SJSA1 (cell line): ENCODE measurements around the gene RAP1GAP2. TPM values are rescaled to one million over a fixed set of nuclear protein-coding genes. Genes with fewer than 3 reads are reported as not detected.

Source experiments
- DNase-seq, 2 experiments: peaks; one replicate each; pipeline ENCODE4 v3.0.0-alpha.2; 2015 to 2020; ENCODE audit warnings: low spot score in 2 of 2, low read depth in 1 of 2
- H3K27ac ChIP-seq: fragments of 250-450 bp; sonication (Bioruptor Pico); 2 replicates; pipeline ENCODE4 v1.5.1; 2020; ENCODE audit warnings: mild to moderate bottlenecking, moderate library complexity
- H3K27me3 ChIP-seq: fragments of 250-450 bp; sonication (Bioruptor Pico); replicated peaks from 2 replicates; pipeline ENCODE4 v1.5.1; 2020; ENCODE audit warnings: mild to moderate bottlenecking, moderate library complexity
- H3K36me3 ChIP-seq: fragments of 250-450 bp; sonication (Bioruptor Pico); 2 replicates; pipeline ENCODE4 v1.5.1; 2020; ENCODE audit warnings: mild to moderate bottlenecking
- H3K4me1 ChIP-seq: fragments of 250-450 bp; sonication (Bioruptor Pico); replicated peaks from 2 replicates; pipeline ENCODE4 v1.6.1; 2021; ENCODE audit warnings: mild to moderate bottlenecking
- H3K4me3 ChIP-seq: fragments of 250-450 bp; sonication (Bioruptor Pico); 2 replicates; pipeline ENCODE4 v1.5.1; 2020; ENCODE audit warnings: mild to moderate bottlenecking
- H3K9me3 ChIP-seq: fragments of 250-450 bp; sonication (Bioruptor Pico); replicated peaks from 2 replicates; pipeline ENCODE4 v1.5.1; 2020; ENCODE audit warnings: mild to moderate bottlenecking
- total RNA-seq: library from RNA; depleted of rRNA; stranded (reverse); fragments of >200 nt; shearing (Covaris generic); gene quantifications from 2 replicates; pipeline ENCODE4 v1.2.3, GENCODE V29; 2014; rRNA removed

RAP1GAP2 gene
- total RNA-seq = 2.2 and 2.9 TPM in 2 replicates

DNA sequence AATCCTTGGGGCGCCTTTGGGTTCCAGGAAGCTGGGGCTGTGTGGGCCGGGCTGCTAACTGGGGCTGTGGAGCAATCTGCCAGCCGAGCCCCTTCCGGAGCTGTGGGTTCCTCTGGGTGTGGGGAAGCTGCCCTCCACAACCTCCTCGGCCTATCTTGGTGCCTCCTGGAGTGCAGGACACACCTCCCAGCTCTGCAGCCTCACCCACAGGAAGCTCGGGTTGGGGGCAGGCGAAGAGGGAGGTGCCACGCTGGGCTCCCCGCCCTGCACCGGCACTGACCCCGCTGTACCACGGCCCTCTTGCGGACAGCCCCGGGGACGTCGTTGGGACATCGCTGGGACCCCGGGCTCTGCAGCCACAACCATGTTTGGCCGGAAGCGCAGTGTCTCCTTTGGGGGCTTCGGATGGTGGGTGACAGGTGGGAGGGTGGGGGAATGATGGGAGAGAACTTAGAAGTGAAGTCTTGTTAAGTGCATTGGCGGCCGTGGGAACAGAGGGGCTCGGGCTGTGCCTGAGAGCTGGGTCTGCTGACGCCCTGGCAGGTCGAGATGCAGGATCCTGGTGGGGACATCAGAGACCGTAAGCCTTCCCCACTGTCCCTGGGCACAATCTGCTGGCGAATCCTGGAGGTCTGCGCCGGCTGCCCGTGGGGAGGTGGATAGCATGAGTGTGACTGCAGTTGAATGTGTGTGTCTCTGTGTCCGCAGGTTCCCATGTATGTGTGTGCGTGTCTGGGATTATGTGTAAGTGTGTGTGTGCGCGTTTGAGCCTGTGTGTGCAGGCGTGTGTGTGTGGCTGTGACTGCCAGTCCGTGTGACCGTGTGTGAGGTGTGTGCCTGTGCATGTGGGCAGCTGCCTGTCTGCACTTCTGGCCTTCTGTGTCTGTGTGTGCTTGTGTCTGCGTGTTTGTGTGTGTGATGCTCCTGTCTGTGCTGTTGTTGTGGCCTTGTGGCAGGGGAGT is at the start of gene RAP1GAP2:
Gene RAP1GAP2 (plus strand): TSS at position 275 of the 962 bp plus-strand sequence. CDS start 90 bp downstream, at position 365.
- no peaks in the 10 kb centered on the region for H3K36me3 ChIP-seq
- DNase-seq = no peak
- H3K4me1 ChIP-seq = no peaks in the 10 kb centered on the region
- no peak within 1 kb of the TSS for H3K27ac ChIP-seq
- H3K4me3 ChIP-seq = no peak within 1 kb of the TSS
- peaks cover 19% of the 10 kb centered on the region for H3K27me3 ChIP-seq
- H3K9me3 ChIP-seq = no peaks in the 10 kb centered on the region

DNA sequence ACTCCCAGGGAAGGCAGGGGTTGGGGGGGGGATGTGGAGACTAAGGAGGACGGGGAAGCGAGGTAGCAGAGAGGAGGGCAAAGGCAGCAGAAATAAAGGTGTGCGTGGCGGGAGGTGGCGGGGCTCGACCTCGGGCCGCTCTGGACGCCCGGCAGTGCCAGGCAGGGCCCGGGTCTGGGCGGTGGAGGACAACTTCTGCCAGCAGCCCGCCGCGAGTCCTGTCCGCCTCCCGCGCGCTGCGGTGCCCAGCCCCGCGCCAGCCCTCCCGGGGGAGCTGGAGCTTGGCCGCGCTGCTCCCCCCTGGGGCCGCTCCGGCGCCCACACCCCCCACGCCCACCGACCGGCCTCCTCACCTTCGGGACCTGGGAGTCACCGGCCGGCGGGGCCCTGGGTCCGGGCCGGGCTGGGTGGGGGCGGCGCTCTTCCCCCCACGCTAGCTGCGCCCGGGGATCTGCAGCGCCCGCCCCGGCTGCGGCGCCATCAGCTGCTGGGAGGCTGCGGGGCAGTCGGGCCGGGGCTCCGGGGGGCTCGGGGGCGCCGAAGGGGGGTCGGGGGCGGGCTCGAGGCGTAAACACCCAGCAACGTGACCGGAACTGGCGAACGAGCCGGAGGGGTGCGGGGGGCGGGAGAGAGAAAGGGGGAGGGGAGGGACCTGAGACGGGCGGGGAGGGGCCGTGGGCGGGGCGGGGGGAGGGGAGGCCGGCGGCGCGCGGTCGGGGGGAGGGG is 47.0 kb upstream of the RAP1GAP2 start, which contains the start of gene CCDC92B:
Gene CCDC92B (minus strand): TSS at position 595 of the 726 bp plus-strand sequence. CDS start 14,507 bp downstream, outside the sequence.
- H3K4me3 ChIP-seq = no peak within 1 kb of the TSS
- H3K27ac ChIP-seq = no peak within 1 kb of the TSS
- peaks cover 45% of the 10 kb centered on the region for H3K27me3 ChIP-seq
- H3K9me3 ChIP-seq = no peaks in the 10 kb centered on the region
- DNase-seq = no peak
- no peaks in the 10 kb centered on the region; the same call in 1 of the 2 replicates for H3K4me1 ChIP-seq
- H3K36me3 ChIP-seq = no peaks in the 10 kb centered on the region

DNA sequence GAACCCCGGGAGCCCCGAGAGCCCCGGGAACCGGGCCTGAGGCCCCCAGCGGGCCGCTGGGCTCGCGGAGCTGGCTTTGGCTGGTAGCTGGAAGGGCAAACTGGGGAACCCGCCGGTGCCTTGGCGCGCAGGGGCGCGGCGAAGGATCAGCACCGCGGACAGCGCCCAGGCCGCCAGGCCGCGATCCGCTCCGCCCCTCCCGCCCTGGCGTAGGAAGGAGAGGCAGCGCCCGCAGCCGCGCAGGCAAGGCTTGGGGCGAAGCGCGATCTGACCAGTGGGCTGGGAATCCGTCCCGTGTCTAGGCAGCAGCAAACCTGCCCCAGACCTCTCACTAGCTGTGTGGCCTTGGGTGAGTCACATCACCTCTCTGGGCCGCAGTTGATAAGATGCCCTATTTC is 46.5 kb upstream of the RAP1GAP2 start:
- Histone ChIP-seq H3K4me3 (no peak overlapping the region), H3K36me3 (no peaks in the 10 kb centered on the region), H3K9me3 (no peaks in the 10 kb centered on the region), H3K27me3 (peaks cover 42% of the 10 kb centered on the region), H3K4me1 (no peaks in the 10 kb centered on the region; the same call in 1 of the 2 replicates), H3K27ac (no peak overlapping the region)
- DNase-seq = peak; percentile 60 to 66

DNA sequence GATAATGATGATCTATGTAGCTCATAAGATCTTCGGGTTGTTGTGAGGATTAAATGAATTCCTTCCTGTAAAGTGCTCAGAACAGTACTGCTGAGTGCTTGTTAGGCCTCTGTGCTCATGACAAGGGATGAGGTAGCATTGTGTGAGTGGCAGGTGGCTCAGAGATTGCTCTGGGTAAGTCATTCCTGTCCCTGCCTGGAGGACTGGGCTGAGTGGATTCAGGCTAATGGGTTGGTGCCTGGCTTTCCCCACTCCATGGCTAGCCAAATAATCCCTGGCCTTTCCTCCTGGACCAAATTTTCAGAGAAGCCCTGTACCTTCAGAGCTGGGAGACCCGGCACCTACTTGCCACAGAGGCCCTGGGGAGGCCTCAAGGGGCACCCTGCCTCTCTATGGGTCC is 45.5 kb upstream of the RAP1GAP2 start:
- H3K27ac ChIP-seq = no peak overlapping the region
- H3K4me3 ChIP-seq = no peak overlapping the region
- peaks cover 42% of the 10 kb centered on the region for H3K27me3 ChIP-seq
- no peaks in the 10 kb centered on the region; the same call in 1 of the 2 replicates for H3K4me1 ChIP-seq
- no peaks in the 10 kb centered on the region for H3K36me3 ChIP-seq
- no peaks in the 10 kb centered on the region for H3K9me3 ChIP-seq
- no peak for DNase-seq

DNA sequence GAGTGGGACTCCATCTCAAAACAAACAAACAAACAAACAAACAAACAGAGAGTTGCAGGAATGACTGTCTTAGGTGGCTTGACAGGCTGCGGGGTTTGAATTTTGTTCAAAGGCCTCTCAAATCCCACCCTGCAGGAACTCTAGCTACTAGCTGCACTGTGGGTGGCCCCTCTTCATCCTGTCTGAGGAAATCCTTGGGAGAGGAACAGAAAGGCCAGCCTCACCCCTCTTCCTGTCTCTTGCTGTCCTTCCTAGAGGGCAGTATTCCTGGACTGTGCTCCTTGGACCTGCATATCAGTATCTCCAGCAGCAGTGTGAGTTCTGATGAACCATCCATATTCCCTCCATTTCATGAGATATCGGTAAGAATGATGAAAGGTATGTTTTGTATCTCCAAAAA is 44.7 kb upstream of the RAP1GAP2 start:
- no peak overlapping the region for H3K4me3 ChIP-seq
- H3K27ac ChIP-seq = no peak overlapping the region
- H3K27me3 ChIP-seq = peaks cover 44% of the 10 kb centered on the region
- no peak for DNase-seq
- no peaks in the 10 kb centered on the region; the same call in 1 of the 2 replicates for H3K4me1 ChIP-seq
- no peaks in the 10 kb centered on the region for H3K36me3 ChIP-seq
- H3K9me3 ChIP-seq = no peaks in the 10 kb centered on the region

DNA sequence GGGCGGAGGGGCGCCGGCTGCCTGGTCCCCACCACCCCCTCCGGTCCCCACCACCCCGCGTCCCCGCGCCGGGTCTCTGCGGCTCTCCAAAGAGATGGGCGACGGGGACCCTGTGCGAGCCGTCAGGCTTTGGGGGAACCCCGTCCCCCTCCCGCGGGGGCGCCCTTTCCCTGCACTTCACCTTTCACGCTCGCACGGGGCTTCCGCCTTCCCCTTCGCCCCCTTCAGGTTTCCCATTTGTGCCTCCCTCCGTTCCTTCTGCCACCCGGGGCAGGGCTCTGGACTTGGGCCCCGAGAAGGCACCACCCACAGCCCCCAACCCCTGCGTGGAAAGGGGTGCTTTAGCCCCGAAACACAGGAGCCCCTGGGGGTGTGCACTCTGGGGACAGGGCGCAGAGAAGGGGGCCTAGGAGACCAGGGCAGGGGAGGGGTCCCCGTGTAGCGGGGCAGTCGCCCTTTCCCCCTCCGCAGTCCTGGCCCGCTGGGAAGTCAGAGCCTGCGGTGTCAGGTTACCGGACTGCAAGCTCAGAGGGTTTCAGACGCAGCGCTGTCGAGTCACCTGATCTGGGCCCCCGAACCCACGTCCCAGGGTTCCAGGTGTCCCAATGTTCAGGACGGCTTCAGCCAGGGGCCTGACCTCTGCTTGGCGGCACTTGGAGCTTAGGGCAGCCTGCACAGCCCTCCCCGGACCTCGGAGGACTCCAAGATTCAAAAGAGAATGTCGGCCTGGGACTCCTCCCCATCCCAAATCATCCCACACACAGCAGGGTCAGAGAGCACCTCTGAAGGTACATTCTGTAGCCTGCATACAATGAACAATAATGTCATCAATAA is 40.1 kb upstream of the RAP1GAP2 start:
- Histone ChIP-seq H3K36me3 (no peaks in the 10 kb centered on the region), H3K27me3 (peaks cover 26% of the 10 kb centered on the region), H3K4me1 (no peaks in the 10 kb centered on the region), H3K27ac (no peak overlapping the region), H3K9me3 (no peaks in the 10 kb centered on the region), H3K4me3 (no peak overlapping the region)
- DNase-seq = no peak

DNA sequence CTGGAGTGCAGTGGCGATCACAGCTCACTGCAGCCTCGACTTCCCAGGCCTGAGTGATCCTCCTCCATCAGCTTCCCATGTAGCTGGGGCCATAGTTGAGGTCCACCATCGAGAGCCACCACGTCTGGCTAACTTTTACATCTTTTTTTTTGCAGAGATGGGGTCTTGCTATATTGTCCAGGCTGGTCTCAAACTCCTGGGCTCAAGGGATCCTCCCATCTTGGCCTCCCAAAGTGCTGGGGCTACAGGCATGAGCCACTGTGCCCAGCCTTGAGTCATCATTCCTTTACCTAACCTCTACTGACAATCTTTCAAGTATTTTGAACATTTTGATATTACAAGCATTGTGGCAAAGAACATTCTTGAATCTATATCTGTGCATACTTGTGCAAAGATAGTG is 37.4 kb upstream of the RAP1GAP2 start:
- no peak overlapping the region for H3K4me3 ChIP-seq
- peaks cover 31% of the 10 kb centered on the region for H3K27me3 ChIP-seq
- H3K27ac ChIP-seq = no peak overlapping the region
- no peaks in the 10 kb centered on the region for H3K36me3 ChIP-seq
- H3K4me1 ChIP-seq = no peaks in the 10 kb centered on the region
- no peak for DNase-seq
- no peaks in the 10 kb centered on the region for H3K9me3 ChIP-seq

DNA sequence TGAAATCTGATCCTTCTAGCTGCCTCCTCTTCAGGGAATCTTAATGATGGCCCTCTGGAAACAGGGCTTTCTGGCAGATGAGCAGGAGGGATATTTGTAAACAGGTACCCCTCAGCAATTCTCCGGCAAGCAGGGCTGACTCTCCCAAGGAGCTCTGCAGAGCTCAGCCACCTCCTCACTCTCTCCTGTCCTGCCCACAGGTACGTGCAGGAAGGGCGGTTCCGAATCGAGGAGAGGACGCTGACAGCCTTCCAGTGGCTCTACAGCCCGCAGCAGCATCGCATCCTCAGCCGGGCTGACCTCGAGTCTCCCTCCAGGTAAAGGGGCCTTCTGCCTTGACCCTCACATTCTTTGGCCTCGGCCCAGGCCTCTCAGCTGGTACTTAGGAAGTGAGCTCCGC is 26.1 kb upstream of the RAP1GAP2 start:
- Histone ChIP-seq H3K27me3 (peaks cover 21% of the 10 kb centered on the region), H3K9me3 (no peaks in the 10 kb centered on the region), H3K27ac (no peak overlapping the region), H3K36me3 (no peaks in the 10 kb centered on the region), H3K4me1 (no peaks in the 10 kb centered on the region), H3K4me3 (no peak overlapping the region)
- no peak for DNase-seq

DNA sequence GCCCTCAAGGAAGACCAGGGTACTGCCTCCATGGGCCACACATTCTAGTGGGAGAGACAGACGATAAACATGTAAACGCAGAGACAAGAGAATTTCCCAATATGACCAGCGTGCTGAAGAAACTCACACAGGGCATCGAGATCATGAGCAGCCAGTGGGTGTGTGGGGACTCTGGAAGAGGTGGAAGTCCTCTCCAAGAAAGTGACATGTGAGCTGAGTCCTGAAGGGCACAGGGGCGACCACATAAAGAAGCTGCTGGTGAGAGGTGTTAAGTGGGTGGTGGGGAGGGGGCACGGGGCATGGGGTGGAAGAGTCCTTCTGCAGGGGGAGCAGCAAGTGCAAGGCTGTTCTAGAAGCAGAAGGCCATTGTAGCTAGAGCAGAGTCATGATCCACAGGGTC is 21.0 kb upstream of the RAP1GAP2 start:
- no peak for DNase-seq
- H3K4me3 ChIP-seq = no peak overlapping the region

DNA sequence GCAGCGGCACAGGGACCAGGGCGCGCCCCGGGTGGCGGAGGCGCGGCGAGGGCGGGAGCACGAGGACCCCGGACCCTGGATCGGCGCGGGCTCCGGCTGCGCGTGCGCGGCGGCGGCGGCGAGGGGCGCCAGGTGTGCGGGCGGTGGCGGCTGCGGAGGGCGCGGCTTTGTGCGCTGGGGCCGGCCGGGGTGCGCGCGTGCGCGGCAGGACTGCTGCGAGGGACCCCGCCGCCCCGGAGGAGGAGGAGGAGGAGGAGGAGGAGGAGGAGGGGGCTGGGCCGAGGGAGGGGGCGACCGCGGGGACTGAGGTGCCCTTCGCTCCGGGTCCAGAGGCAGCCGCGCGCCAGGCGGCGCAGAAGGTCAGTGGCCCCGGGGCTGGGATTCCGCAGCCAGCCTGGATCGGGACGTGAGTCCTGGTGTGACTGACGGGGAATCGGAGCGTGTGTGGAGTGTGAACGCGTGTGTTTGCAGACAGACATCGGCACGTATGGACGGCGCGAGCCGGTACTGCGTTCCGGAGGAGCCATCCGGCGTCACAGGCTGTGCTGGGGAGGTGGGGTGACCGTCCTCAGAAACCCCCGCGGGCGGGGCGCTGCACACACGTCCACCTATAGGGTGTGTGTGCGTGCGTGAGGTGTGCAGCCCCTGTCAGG is 19.5 kb upstream of the RAP1GAP2 start:
- no peak overlapping the region for H3K4me3 ChIP-seq
- no peaks in the 10 kb centered on the region for H3K9me3 ChIP-seq
- no peak overlapping the region for H3K27ac ChIP-seq
- no peaks in the 10 kb centered on the region for H3K4me1 ChIP-seq
- H3K36me3 ChIP-seq = no peaks in the 10 kb centered on the region
- peaks cover 29% of the 10 kb centered on the region for H3K27me3 ChIP-seq
- DNase-seq = no peak

More for the DNA sequence above, 21.0 kb upstream of the RAP1GAP2 start:
- peaks cover 33% of the 10 kb centered on the region for H3K27me3 ChIP-seq
- H3K36me3 ChIP-seq = no peaks in the 10 kb centered on the region
- H3K27ac ChIP-seq = no peak overlapping the region
- H3K9me3 ChIP-seq = no peaks in the 10 kb centered on the region
- no peaks in the 10 kb centered on the region for H3K4me1 ChIP-seq

DNA sequence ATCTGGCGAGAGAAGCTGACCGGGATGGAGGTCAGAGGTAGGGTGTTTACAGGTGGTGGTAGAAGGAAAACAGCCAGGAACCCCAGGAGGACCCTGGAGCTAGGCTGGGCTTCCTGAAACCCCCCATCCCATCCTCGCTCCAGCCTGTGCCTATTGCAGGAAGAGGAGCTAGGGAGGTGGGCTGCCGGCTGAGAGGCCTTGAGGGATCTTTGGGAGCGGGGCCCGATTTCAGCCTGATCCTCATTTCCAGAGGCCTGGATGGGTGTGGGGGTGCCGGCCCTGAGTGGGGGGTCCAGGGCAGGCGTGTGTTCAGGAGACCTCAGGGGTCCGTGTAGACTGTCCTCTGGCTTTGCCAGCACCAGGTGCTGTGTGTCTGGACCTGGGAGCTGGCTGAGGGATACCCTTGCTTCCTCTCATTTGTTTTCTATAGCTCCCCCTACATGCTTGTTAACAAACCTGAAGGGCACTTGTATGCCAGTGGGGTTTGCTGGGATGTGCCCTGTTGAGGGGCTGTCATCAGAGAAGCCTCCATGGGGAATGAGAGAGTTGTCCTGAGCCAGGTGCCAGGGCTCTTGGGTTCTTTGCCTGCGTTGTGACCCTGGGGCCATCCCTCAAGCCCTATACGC is 18.9 kb upstream of the RAP1GAP2 start:
- no peaks in the 10 kb centered on the region for H3K9me3 ChIP-seq
- H3K27ac ChIP-seq = no peak overlapping the region
- H3K27me3 ChIP-seq = peaks cover 26% of the 10 kb centered on the region
- H3K36me3 ChIP-seq = no peaks in the 10 kb centered on the region
- H3K4me3 ChIP-seq = no peak overlapping the region
- no peak for DNase-seq
- H3K4me1 ChIP-seq = no peaks in the 10 kb centered on the region

DNA sequence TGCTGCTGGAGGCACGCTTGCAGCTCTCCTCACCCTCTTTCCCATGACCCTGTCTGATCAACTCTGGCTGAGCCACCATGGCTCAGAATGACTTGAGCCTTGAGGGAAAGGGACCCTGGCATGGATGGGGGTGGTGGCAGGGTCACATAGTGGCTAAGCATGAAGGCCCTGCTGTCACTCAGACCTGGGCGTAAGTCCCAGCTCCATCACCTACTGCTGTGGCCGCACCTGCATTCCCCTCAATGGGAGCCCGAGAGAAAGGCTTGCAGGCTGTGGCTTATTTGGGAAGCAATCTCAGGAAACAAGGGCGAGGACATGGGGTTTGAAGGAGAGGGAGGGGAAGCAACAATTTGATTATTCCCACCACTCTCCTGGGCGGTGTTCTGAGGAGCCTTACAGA is 17.7 kb upstream of the RAP1GAP2 start:
- H3K9me3 ChIP-seq = no peaks in the 10 kb centered on the region
- H3K4me1 ChIP-seq = no peaks in the 10 kb centered on the region
- DNase-seq = no peak

More for the DNA sequence above, 17.7 kb upstream of the RAP1GAP2 start:
- Histone ChIP-seq H3K4me3 (no peak overlapping the region), H3K27me3 (peaks cover 21% of the 10 kb centered on the region), H3K27ac (no peak overlapping the region), H3K36me3 (no peaks in the 10 kb centered on the region)
